Forelimb muscle (tissue), 1 donor: ENCODE data around the gene KIAA0040. TPM values are rescaled to one million over a fixed set of nuclear protein-coding genes. Genes with fewer than 3 reads are reported as not detected.

Experiments used
- DNase-seq: peaks from one replicate; pipeline ENCODE4 v3.0.0-alpha.2; 2013; ENCODE audit warnings: low read depth
- polyA plus RNA-seq: library from polyadenylated mRNA; unstranded; fragments of 120-200 nt; gene quantifications from one replicate; pipeline ENCODE4 v1.2.1, GENCODE V29; 2013; ENCODE audit not compliant: insufficient read length

Gene KIAA0040
- polyA plus RNA-seq, 1 donor, result 11.1 TPM

- no peak for DNase-seq
These were observed 21.3 kb downstream of the KIAA0040 start for GRCh38 chr1:175171036-175171913.

GRCh38 chr1:175169286-175170018 is 23.1 kb downstream of the KIAA0040 start:
- no peak for DNase-seq

- DNase-seq, result no peak
These were observed 23.8 kb downstream of the KIAA0040 start for GRCh38 chr1:175168782-175169181.

GRCh38 chr1:175167861-175168260 is 24.7 kb downstream of the KIAA0040 start:
- DNase-seq, result no peak

- no peak for DNase-seq
These were observed 25.8 kb downstream of the KIAA0040 start for GRCh38 chr1:175166746-175167145.

- DNase-seq, result no peak
These were observed 27.8 kb downstream of the KIAA0040 start for GRCh38 chr1:175164751-175165150.

GRCh38 chr1:175163702-175164101 is 28.9 kb downstream of the KIAA0040 start:
- DNase-seq, result no peak

GRCh38 chr1:175162955-175163354 is 29.6 kb downstream of the KIAA0040 start:
- peak; percentile 74 for DNase-seq

- DNase-seq, result no peak
These were observed 34.4 kb downstream of the KIAA0040 start for GRCh38 chr1:175158170-175158591.

- DNase-seq, result no peak
These were observed 35.4 kb downstream of the KIAA0040 start for GRCh38 chr1:175157200-175157599.

- no peak for DNase-seq
These were observed 36.6 kb downstream of the KIAA0040 start for GRCh38 chr1:175155936-175156335.

- DNase-seq, result no peak
These were observed 37.1 kb downstream of the KIAA0040 start for GRCh38 chr1:175155473-175155856.

- DNase-seq, result no peak
These were observed 37.7 kb downstream of the KIAA0040 start for GRCh38 chr1:175154629-175155472.

GRCh38 chr1:175152006-175152652 is 40.4 kb downstream of the KIAA0040 start:
- DNase-seq, result no peak

- no peak for DNase-seq
These were observed 41.8 kb downstream of the KIAA0040 start for GRCh38 chr1:175150596-175151319.

- no peak for DNase-seq
These were observed 44.5 kb downstream of the KIAA0040 start for GRCh38 chr1:175148068-175148467.

GRCh38 chr1:175147569-175147968 is 45.0 kb downstream of the KIAA0040 start:
- DNase-seq, result no peak

- DNase-seq, result no peak
These were observed 45.9 kb downstream of the KIAA0040 start for GRCh38 chr1:175146529-175147213.

- no peak for DNase-seq
These were observed 46.6 kb downstream of the KIAA0040 start for GRCh38 chr1:175145899-175146528.

GRCh38 chr1:175138579-175138978 is 54.0 kb downstream of the KIAA0040 start:
- no peak for DNase-seq
